Measurements from ENCODE around the gene LRRC42. TPM values are rescaled to one million over a fixed set of nuclear protein-coding genes. Genes with fewer than 3 reads are reported as not detected.

LRRC42 gene
- total and polyA plus RNA-seq, 9 of the 15 experiments (the other 6 are each of a cell fraction or from before 2014, with no cell fraction given), result 17.3 to 51.9 (median 35.5) TPM

- ChIA-PET POLR2A (no interaction called here), CTCF (ENCODE audit: low intra/inter-chr PET ratio) (no interaction called here)
- Histone ChIP-seq H3K36me3 (ENCODE audit: control insufficient read depth, insufficient read depth, low read length) (no peaks in the 10 kb centered on the region), H3K9me1 (ENCODE audit: control insufficient read depth, insufficient read depth, low read length) (no peaks in the 10 kb centered on the region), H2AFZ (ENCODE audit: low read depth, low read length) (no peak overlapping the region), H3K9me3 (replicated peaks; ENCODE audit: control insufficient read depth, insufficient read depth, low read depth, low read length) (no peaks in the 10 kb centered on the region), H3K4me1 (replicated peaks in 1 of 2; ENCODE audit: control insufficient read depth in 2 of 2, insufficient read depth in 2 of 2, low read length in 2 of 2) (peaks cover 4 to 9% of the 10 kb centered on the region in 2 experiments; a peak in 4 of 5 replicates), H3K27ac (ENCODE audit: extremely low read depth, low read depth, low read length) (no peak overlapping the region), H3K79me2 (ENCODE audit: control insufficient read depth, insufficient read depth, low read length) (no peaks in the 10 kb centered on the region), H3K27me3 (ENCODE audit: control insufficient read depth in 2 of 2, insufficient read depth in 2 of 2, low read length in 2 of 2) (peaks cover 0 to under 1% of the 10 kb centered on the region in 2 experiments; a peak in 2 of 5 replicates), H4K20me1 (replicated peaks; ENCODE audit: control insufficient read depth, insufficient read depth, low read length) (no peaks in the 10 kb centered on the region), H3K9ac (ENCODE audit: insufficient read depth in 1 of 2, low read depth in 2 of 2, low read length in 2 of 2) (no peak overlapping the region), H3K4me2 (ENCODE audit: insufficient read depth, low read length) (no peak overlapping the region), H3K4me3 (no peak overlapping the region)
- no peak for DNase-seq (ENCODE audit: extremely low read depth in 1 of 4, low spot score in 3 of 4)
- in situ Hi-C loops (cut with MboI) (no loop called here), intact Hi-C loops (cut with micrococcal nuclease) (no loop called here)
- no TSS peak for BruUV-seq (replicated peaks)
- no peak for FAIRE-seq
- TF ChIP-seq ZBTB7A (IDR thresholded peaks at IDR 0.05; ENCODE audit: borderline replicate concordance, control insufficient read depth, low read depth, low read length), result no peak
- no peak for TF ChIP-seq ATF4 (CRISPR knock-in tag; IDR thresholded peaks at IDR 0.05)
- TF ChIP-seq, protein P1, sequence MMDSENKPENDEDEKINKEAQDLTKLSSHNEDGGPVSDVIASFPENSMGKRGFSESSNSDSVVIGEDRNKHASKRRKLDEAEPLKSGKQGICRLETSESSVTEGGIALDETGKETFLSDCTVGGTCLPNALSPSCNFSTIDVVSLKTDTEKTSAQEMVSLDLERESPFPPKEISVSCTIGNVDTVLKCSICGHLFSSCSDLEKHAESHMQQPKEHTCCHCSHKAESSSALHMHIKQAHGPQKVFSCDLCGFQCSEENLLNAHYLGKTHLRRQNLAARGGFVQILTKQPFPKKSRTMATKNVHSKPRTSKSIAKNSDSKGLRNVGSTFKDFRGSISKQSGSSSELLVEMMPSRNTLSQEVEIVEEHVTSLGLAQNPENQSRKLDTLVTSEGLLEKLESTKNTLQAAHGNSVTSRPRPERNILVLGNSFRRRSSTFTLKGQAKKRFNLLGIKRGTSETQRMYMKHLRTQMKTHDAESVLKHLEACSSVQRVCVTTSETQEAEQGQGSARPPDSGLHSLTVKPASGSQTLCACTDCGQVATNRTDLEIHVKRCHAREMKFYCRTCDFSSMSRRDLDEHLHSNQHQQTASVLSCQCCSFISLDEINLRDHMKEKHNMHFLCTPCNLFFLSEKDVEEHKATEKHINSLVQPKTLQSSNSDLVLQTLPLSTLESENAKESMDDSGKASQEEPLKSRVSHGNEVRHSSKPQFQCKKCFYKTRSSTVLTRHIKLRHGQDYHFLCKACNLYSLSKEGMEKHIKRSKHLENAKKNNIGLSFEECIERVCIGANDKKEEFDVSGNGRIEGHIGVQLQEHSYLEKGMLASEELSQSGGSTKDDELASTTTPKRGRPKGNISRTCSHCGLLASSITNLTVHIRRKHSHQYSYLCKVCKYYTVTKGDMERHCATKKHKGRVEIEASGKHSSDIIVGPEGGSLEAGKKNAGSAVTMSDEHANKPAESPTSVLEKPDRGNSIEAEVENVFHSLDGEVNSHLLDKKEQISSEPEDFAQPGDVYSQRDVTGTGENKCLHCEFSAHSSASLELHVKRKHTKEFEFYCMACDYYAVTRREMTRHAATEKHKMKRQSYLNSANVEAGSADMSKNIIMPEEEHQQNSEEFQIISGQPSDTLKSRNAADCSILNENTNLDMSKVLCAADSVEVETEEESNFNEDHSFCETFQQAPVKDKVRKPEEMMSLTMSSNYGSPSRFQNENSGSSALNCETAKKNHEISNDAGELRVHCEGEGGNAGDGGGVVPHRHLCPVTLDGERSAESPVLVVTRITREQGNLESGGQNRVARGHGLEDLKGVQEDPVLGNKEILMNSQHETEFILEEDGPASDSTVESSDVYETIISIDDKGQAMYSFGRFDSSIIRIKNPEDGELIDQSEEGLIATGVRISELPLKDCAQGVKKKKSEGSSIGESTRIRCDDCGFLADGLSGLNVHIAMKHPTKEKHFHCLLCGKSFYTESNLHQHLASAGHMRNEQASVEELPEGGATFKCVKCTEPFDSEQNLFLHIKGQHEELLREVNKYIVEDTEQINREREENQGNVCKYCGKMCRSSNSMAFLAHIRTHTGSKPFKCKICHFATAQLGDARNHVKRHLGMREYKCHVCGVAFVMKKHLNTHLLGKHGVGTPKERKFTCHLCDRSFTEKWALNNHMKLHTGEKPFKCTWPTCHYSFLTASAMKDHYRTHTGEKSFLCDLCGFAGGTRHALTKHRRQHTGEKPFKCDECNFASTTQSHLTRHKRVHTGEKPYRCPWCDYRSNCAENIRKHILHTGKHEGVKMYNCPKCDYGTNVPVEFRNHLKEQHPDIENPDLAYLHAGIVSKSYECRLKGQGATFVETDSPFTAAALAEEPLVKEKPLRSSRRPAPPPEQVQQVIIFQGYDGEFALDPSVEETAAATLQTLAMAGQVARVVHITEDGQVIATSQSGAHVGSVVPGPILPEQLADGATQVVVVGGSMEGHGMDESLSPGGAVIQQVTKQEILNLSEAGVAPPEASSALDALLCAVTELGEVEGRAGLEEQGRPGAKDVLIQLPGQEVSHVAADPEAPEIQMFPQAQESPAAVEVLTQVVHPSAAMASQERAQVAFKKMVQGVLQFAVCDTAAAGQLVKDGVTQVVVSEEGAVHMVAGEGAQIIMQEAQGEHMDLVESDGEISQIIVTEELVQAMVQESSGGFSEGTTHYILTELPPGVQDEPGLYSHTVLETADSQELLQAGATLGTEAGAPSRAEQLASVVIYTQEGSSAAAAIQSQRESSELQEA (IDR thresholded peaks at IDR 0.05; ENCODE audit: low read depth), result no peak
- no peak for TF ChIP-seq MAFG (tag; conservative IDR thresholded peaks at IDR 0.05)
- no peak for TF ChIP-seq MTA2 (IDR thresholded peaks at IDR 0.05; ENCODE audit: low read depth)
- ATAC-seq, result no peak
- 16% methylated on average over 2 of the region's 3 CpGs for WGBS (ENCODE audit: insufficient coverage, low coverage, missing lambda C conversion rate)
Observed at GRCh38 chr1:53986458-53986857, 40.3 kb downstream of the LRRC42 start.

Data from K562 (cell line).